Measurements from ENCODE around the gene LAMA5. TPM values are rescaled to one million over a fixed set of nuclear protein-coding genes. Genes with fewer than 3 reads are reported as not detected.
"Not testable (repeated sequence)": the region's sequence is repeated elsewhere in the genome, so short reads cannot be mapped to it uniquely, and the experiment has no call there.

Gene LAMA5
- total RNA-seq, 1 donor from 2014 or later, result 11.2 TPM

DNA sequence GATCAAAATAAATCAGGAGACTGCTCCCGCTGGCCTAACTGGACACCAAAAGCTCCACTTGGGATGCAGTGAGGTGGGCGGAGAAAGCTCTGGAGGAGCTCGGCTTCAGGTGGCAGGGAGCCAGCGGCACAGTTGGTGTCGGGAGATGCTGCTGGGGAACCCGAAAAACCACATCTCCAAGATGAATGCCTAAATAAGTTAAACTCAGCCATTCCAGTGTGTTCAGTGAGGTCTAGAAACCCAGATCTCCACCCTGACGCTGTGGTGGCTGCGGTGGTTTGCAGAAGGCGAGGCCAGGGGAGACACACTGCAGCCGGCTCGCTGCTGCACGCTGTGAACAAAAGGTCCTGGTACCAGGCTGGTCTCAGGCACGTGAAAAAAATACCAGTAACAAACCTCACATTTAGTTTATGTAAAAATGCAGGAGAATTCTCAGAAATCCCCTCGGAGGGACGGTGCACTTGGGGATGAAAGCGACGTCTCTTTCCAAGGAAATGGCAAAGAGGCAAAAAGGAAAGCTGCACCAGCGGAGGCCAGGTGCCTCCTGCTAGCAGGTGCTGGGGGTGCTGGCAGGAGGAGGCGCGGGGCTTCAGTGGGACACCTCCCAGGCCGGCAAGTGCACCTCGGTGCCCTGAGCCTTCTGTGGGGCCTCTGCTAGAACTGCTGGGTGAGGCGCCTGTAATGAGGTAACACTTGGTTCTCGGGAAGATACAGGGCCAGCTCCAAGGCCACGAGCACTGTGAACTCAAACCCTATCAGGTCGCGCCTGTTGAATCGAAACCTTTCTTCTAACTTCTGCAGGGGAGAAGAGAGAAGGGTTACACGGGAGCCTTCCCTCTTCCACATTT is 23.4 kb upstream of the LAMA5 start:
- peak; percentile 59 for DNase-seq

DNA sequence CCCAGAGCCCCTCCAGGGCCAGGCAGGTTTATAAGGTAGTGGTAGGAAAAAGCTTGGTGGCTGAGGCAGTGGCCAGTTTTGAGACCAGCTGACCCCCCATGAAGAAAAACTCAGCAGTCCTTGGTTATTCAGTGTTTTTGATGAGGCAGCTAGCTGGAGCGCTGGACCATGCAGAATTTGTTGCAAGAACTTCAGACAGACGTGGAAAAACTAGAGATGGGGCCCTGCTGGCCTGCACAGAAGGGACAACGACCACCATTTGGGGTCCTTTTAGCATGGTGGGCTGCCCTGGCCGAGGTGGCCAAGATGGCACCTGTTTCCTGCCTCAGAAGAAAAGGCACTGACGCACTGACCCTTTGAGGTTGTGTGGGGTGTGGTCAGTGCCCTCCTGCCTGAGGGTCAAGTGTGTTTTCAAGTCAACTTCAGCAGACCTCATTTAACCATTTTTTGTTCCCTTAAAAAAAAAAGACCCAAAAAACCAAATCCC is 22.5 kb upstream of the LAMA5 start:
- DNase-seq, result no peak

DNA sequence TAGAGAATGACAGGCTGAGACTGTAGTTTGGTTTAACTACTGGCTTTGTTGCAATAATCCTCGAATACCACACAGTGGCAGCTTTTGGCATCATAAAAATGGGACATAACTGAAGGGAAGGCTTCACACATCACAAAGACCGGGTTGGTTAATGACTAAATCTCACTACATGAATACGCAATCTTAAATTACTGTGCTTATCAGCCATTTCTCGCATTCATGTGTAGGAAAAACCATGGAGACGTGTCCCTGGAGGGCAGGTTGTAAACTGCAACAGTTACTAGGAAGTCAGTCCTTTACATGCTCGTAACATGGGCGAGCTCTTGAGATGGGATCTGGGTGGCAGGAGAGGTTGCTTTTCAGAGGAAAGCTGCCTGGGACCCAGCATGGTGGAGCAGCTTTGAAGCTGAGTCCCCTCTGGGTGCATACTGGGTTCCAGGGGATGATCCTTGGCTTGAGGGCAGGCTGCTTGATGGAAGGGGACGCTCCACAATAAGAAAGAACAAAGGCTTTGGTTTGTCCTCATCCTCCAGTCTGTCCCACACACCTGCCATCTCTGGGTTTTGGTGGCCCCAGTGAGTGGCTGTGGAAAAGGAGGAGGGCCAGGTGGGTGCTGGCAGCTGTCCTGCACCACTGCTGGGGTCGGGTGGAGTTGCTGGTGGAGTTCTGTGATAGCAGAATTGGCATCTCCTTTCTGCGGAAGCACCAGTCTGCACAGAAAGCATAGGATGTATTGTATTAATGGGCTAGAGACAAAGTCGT is 21.9 kb upstream of the LAMA5 start:
- no peak for DNase-seq

DNA sequence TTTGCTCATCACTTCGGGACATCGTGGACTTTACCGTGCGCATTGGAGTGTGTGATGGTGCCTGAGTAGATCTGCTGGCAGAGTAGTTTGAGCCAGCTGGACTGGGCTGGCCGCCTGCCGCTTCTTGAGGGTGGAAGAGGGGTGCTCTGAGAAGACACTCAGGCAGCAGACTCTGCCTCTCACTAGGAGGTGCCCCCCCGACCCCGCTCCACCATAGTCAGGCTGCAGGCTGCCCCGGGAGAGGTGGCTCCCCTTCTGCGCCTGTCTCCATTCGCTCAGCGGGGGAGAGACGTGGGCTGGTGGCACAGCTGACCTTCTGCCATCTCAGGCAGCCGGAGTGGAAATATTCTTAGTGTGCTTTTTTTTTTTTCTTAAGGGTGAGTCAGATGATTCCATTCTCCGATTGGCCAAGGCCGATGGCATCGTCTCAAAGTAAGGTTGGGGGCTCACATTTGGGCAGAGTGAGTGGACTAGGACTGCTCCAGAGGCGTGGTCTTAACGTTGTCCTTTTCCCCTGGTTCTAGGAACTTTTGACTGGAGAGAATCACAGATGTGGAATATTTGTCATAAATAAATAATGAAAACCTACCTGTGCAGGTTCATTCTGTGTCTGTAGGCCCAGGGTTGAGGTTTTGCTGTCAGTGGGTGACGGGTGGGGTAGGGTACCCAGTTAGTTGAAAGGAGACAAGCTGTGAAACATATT is 21.0 kb upstream of the LAMA5 start:
- no peak for DNase-seq

DNA sequence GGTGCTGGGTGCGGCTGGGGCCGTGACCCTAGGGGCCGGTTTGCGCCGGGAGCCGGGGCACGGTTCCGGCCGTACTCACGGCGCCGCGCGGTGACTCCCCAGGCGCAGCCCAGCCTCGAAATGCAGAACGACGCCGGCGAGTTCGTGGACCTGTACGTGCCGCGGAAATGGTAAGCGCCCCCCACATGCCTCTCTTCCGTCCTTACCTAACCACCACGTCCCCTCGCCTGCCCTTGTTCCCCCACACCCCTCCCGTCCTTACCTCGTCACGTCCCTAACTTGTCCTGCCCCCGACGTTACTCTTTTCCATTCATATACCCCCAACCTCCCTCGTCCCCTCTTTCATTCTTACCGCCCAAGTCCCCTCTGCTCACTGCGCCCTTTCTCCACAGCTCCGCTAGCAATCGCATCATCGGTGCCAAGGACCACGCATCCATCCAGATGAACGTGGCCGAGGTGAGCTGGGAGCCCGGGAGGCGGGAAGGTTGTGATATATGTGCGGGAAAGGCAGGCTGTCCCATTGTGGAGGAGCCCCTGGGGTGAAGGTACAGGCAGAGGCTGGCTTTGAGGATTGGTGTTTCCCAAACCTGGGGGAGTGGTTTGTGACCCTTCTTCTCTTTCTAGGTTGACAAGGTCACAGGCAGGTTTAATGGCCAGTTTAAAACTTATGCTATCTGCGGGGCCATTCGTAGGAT is 20.3 kb upstream of the LAMA5 start:
- DNase-seq, result no peak

DNA sequence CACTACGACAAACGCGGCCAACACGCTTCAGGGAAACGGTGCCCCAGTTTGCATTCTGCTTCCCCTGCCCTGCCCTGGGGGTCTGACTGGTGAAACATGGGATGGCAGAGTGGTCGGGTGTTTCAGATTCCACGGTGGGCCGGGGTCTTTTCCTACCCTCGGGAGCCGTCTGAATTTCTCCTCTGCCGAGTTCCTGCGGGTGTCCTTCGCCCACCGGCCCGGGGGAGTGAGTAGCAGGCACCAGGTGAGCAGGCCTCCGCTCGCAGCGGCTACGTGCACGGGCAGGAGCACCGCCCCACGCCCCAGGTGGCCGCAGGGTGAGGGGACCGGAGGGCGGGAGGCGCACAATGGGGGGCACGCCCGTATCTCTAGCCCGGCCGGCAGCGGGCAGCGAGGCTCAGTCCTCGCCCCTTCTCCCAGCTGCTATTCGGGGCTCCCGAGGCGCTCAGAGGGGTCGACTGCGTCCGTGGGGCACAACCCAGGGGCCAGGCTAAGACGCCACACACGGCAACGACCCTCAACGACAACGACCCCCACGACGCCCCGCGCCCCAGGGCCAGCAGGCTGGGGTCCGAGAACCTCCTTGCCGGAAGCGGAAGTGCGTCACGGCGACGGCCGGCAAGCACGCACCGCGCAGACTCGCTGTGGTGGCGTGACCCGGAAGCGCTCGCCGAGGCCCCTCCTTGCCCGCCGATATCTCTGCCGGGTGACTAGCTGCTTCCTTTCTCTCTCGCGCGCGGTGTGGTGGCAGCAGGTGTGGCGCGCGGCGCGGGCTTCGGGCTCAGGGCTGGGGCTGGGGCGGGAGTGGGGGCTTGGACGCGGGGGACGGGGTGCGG is 19.5 kb upstream of the LAMA5 start, which contains the start of gene RPS21:
TSS of gene RPS21 (plus strand) at position 721 of the 836 bp plus-strand sequence. CDS start 236 bp downstream, outside the sequence.
- peak; percentile 84 for DNase-seq

DNA sequence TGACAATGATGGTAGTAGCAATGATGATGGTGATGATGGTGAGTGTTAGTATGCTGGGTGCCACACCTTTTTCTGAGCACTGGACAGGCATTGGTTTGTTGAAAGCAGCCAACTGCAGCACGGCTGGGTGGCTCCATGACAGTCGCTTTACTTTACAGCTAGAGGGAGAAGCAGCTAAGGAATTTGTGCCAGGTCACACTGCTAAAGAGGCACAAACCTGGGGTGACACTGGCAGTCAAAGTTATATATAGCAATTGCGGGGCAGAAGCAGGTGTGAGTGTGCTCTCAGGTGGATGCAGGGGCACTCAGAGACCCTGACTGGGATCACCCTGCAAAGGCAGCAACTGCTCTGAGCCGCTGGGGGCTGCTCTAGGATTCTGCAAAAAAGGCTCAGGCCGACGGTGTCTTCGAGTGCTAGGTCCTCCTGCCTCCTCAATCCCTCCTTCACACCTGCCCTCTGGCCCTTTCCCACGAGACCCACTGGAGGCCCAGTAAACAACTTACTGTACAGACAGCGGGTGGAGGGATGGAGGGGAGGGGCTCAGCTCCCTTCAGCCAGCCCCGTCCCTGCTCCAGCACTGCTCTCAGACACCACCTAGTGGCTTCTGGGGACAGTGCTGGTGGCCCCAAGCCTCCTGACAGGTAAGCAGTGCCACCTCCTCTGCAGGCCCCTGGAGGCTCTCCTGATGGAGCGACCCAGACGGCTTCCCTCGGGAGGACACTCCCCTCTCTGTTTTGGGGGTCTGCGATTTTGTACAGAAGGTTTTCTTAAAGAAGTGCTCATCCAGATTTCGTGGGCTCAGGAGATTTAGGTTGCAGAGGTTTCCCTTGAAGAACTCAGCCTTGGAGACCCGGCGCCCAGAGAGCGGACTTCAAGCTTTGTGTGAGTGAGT is 15.4 kb upstream of the LAMA5 start:
- DNase-seq, result peak; percentile 53

DNA sequence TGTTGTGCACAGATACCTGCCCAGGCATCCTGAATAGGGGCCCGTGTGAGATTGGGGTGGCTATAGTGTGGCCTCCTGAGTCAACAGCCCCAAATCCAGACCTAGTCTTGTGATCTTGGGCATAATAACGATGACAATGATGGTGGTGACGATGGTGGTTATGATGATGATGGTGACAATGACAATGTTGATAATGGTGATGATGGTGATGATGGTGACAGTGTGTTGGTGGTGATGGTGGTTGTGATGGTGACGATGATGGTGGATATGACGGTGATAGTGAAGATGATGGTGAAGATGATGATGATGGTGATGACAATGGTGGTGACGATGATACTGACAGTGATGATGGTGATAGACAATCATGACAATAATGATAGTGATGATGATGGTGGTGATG is 14.7 kb upstream of the LAMA5 start:
- DNase-seq, result no peak

DNA sequence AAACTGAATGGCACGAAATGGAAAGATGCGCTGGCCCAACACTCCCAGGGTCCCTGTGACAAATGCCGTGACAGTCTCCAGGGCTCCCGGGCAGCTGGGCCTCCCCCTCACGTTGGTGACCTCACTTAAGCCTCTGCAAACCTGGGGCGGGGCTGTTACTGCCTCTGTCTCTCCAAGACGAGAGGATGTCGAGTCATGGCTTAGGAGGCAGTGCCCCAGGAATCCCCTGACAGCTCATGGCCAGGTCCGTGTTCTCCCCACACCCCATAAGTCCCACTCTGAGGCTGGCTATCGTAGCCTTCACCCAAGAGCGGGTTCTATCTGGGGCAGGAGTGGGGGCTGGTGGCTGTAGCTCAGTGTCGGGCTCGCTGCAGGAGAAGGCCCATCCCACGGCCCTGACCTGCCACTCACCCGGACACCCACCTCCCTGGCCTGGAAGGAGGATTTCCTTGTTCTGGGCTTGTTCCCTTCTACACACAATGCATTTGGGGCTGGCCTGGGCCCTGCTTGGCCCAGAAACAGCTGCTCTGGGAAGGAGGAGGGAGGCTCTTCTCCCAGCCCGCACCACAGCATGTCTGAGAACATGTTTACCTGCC is 14.2 kb upstream of the LAMA5 start:
- no peak for DNase-seq

DNA sequence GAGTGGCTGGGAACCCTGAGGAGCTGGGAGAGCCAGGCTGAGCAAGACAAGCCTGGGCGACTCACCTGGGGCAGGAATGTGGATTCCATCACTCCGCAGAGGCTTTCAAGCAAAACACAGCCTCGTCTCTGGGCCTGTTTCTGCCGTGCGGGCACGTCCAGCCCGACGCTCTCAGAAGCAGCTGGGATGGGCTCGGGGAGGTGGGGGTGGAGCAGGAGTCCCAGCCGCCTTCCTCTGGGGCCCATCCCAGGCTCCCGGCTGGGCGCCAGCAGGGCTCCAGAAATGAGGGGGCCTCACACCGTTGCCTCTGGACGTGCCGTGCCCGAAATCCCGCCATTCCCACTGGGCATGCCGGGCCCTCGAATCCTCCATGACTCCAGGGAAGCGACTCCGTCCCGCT is 11.1 kb upstream of the LAMA5 start:
- no peak for DNase-seq

DNA sequence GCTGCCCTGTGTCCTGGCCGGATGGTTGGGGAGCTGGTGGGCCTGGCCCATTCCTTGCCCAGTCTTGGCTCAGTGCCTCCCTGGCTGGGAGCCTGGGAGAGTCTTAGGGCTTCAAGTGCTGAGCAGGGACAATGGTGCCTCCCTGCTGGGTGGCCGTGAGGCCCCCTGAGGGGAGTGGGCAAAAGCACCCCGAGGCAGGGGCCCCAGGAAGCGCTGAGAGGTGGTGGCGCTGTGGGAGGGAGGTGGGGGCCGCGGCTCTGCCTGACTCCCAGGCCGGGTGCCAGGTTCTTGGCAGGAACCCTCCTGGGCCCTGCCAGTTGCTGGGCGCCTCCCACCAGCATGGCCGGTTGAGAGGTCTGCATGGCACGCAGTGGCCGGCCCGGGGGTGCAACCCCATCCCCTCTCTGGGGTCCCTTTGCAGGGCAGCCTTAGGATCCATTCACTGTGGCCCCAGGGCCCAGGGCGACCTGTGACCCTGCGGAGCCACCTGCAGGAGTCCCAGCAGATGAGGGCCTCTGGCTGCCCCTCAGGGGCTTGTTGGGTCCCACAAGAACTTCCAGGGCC is 10.6 kb upstream of the LAMA5 start:
- no peak for DNase-seq

DNA sequence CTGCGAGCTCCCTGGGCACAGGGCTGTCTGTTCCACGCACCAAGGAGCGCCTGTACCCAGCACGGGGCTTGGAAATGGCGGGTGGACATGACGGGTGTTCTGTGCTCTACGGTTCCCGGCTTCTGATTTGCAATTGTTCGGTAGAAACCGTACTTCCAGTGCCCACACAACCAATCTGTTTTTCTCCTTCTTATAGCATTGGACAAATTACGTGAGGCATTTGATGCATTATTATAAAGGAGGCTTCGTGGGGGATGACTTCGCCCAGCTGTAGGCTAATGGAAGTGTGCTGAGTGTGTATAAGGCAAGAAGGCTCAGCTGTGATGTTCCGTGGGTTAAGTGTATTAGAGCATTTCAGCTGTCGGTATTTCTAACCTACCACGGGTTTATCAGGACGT is 10.0 kb upstream of the LAMA5 start:
- DNase-seq, result no peak

DNA sequence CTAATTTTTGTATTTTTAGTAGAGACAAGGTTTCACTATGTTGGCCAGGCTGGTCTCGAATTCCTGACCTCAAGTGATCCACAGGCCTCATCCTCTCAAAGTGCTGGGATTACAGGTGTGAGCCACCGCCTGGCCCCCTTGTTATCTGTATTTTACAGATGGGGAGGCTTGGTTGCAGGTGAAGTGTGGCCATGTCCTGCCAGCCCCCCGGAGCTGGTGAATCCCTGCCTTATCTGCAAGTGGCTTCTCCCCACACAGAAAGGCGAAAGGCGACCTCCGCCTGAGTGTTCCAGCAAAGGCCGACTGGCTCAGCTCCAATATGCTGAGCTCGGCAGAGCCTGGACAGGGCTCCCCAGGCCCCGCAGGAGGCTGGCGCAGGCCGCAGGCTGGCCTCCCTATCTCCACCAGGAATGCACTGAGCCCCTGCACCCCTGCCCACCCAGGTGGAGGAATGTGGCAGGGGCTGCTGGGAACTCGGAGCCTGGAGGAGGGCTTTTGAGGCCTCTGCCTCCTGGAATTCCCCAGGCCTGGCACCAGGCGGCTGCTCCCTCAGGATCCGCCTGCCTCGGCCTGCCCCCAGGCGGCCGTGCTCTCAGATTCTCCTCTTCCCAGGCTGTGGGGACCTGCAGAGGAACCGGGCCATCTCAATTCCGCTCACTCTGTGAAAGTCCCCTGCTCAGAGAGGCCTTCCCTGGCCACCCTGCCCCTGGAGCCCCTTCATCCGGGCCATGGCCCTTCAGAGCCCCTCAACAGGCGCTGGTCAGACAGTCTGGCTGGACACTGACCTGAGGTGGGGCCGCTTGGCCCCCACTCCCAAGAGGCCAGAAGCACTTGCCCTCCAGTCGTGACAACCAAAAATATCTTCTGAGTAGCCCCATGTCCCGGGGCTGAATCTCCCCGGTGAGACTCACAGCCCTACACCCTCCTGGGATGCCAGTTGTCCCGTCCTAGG is 9.3 kb upstream of the LAMA5 start:
- no peak for DNase-seq

DNA sequence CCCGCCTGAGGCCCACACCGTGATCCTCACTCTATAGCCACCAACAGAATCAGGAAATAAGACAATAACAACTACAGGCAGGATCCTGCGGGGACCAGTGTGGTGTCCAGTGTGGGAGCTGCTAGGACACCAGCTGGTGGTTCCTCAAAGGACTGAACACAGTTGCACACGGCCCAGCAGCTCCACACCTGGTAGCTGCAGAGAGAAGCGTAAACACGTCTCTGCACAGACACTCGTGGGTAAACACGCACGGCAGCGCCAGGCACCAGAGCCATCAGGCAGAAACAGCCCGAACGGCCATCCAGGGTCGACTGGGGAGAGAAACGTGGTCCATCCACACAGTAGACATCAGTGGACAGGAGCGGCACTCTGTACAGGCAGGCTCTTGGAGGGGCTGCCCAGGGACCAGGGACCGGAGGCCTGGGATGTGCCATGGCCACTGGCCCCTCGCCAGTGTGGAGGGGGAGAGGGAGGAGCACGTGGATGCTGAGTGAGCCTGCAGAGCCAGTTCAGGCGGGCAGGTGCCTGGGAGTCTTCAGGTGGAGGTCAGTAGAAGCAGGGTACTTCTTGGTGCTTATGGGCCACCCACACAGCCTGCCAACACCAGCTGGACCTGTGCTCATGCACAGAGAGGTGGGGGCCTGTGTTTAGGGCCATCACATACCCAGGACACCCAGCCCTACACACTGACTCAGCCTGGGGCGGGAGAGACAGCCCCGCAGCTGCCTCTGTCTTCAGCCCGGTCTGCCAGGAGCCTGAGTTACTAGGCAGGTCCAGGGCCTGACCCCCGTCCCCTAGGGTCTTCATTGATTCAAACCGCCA is 7.4 kb upstream of the LAMA5 start:
- no peak for DNase-seq

DNA sequence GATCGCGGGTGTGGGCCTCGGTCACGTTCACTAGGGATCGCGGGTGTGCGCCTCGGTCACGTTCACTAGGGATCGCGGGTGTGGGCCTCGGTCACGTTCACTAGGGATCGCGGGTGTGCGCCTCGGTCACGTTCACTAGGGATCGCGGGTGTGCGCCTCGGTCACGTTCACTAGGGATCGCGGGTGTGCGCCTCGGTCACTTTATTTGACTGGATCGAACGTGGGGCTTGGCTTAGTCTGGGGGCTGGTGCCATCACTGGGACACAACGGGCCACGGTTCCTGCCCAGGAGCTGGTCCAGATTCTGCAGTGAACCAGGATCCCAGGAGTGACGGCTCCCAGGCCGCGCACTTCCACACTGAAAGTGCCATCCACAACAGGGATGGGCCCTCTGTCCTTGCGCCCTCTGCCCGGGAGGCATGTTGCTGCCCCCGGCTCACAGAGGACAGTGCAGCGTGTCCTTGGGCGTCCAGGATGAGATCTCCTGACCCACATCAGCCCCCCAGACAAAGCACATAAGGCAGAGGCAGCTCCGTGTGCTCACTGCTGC is 6.6 kb upstream of the LAMA5 start:
- not testable (repeated sequence) for DNase-seq

DNA sequence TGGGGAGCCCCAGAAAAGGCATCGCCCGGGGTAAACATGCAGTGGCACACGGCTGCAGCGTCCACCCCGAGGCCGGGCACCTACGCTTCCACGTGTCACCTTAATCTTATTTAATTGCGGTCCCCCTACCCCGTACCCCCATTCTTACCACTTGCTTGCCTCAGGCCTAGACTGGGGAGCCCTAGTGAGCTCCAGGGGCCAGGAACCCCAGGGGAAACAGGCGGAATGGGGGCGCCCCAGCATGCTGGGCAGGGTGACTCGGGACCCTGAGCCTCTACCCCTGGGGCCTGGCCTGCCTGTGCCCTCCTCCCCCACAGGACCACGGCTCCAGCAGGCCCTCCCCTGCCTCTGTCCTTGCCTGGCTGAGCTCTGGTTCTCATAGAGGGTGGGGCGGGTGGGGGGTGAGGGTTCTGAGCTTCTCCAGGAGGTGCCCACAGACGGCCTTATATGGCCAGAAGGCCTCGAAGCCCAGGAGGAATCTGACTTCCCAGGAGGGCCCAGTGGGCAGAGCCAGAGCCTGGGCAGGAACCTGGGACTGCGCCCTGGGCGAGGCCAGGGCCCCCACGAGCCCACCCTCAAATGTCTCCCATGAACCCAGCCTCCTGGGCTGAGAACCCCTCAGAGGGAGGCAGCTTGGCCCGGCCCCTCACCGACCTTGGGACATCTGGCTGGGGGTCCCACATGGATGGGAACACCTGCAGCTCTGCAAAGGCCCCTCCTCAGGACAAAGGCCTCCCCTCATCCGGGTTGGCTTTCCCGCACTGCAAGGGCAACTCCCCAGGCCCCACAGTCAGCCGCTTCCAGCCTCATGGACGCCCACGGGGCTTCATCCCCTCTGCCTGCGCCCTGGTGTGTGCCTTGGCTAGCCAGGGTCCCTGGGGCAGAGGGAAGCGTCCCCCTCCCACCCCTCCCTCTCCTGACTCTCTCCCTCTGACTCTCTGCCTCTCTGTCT is 5.2 kb upstream of the LAMA5 start:
- no peak for DNase-seq

Measured in occipital lobe (tissue), 2 donors.